Right cardiac atrium (tissue), 5 donors: ENCODE measurements around the gene MAD1L1. TPM values are rescaled to one million over a fixed set of nuclear protein-coding genes. Genes with fewer than 3 reads are reported as not detected.
A peak's percentile ranks its signal among the peaks of the same experiment; 100 is the strongest.
"Not testable (repeated sequence)": the region's sequence is repeated elsewhere in the genome, so short reads cannot be mapped to it uniquely, and the experiment has no call there.

ENCODE experiments used
- ATAC-seq, 2 donors: fragments of 200-7000 bp; cut with Tn5 transposase; one replicate each; pipeline versions ENCODE4 v1.8.0 to v1.9.1; 2020; ENCODE audit warnings: moderate library complexity in 2 of 2, mild to moderate bottlenecking in 1 of 2
- DNase-seq, 3 donors: peaks; one replicate each; pipeline ENCODE4 v3.0.0-alpha.2; 2020
- H3K27ac ChIP-seq: one replicate; pipeline ENCODE4 v1.5.1; 2013; ENCODE audit warnings: mild to moderate bottlenecking, low read length, control low read depth, moderate library complexity
- H3K27me3 ChIP-seq: one replicate; pipeline ENCODE4 v1.6.1; 2013; ENCODE audit not compliant: control insufficient read depth, insufficient read depth
- H3K4me1 ChIP-seq: one replicate; pipeline ENCODE4 v1.6.1; 2013; ENCODE audit warnings: low read length; ENCODE audit not compliant: control insufficient read depth, insufficient read depth
- H3K4me3 ChIP-seq: one replicate; pipeline ENCODE4 v1.5.1; 2013; ENCODE audit warnings: low read length, control low read depth
- H3K9me3 ChIP-seq: one replicate; pipeline ENCODE4 v1.6.1; 2013; ENCODE audit warnings: low read length; ENCODE audit not compliant: control insufficient read depth
- WGBS: extraction: QIAGEN DNeasy Blood & Tissue Kit; methylation state at CpG from one replicate; pipeline ENCODE4 v1.1.7; 2013; 5-methylcytosine and 5-hydroxymethylcytosine counted together
- intact Hi-C, 4 donors: fragments of 100-400 bp; cut with DNase I; formaldehyde crosslinking; loops; one replicate each; pipeline versions ENCODE4 v1.11.0 to v1.14.0; 2022 to 2023
- polyA plus RNA-seq: library from polyadenylated mRNA; stranded (reverse); fragments of 200-250 nt; gene quantifications from one replicate; pipeline ENCODE4 v1.2.3, GENCODE V29; 2013
- total RNA-seq, 4 donors: library from RNA; stranded (reverse); fragmentation: NEBNext Ultra II Directional; extraction: Animal tissue kit (Norgen Biotek cat#: 25700); gene quantifications; one replicate each; pipeline ENCODE4 v1.2.1, GENCODE V29; 2021
- donor health status: healthy with polysubstance abuse.
- donor health status: DM: no; HTN: yes; CAD: no.
- donor health status: DM: no; HTN: no; CAD: no.
- donor health status: DM: no; HTN: yes; CAD: no; lungs with severe emphysema.
- donor health status: DM: yes; HTN: yes; CAD: no.

MAD1L1 gene
- total and polyA plus RNA-seq, 5 donors: 15.3 to 41.0 (median 33.7) TPM

DNA sequence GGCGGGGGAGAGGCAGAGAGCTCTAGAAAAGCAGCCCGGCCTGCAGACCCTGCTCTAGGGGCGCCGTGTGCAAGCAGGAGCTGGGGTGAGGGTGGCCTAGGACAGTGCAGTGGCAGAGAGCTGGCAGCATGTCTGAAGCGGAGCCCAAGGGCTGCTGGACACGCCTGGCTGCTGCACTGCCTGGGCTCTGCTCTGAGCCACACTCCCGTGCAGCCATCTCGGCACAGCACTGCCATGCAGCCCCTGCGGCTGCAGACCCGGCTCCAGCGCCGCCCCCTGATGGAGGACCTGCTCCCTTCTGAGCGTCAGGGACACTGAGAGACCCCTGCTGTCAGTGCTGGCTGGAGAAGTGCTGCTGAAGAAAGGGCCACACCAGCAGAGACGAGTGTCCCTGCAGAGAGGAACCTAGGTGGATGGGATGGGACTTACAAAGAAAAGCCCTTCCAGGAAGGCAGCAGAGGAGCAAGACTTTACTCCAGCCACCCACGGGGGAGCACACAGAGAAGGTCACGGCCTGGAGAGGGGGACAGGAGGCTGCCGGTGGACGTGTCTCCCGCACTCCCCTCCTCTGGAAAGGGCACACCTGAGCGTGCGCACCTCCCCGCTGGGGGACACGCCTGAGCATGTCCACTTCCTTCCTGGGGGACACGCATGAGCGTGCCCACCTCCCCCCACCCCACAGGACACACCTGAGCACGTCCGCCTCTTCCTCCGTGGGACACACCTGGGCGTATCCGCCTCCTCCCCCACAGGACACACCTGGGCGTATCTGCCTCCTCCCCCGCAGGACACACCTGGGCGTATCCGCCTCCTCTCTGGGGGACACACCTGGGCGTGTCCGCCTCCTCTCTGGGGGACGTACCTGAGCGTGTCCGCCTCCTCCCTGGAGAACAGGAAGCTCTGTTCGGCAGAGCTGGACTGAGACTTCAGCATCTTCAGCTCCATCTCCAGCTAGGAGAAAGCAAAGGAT lies 252.9 kb downstream of the MAD1L1 start:
- intact Hi-C loops: no loop called here
- ATAC-seq: peak; percentile 29 to 40

DNA sequence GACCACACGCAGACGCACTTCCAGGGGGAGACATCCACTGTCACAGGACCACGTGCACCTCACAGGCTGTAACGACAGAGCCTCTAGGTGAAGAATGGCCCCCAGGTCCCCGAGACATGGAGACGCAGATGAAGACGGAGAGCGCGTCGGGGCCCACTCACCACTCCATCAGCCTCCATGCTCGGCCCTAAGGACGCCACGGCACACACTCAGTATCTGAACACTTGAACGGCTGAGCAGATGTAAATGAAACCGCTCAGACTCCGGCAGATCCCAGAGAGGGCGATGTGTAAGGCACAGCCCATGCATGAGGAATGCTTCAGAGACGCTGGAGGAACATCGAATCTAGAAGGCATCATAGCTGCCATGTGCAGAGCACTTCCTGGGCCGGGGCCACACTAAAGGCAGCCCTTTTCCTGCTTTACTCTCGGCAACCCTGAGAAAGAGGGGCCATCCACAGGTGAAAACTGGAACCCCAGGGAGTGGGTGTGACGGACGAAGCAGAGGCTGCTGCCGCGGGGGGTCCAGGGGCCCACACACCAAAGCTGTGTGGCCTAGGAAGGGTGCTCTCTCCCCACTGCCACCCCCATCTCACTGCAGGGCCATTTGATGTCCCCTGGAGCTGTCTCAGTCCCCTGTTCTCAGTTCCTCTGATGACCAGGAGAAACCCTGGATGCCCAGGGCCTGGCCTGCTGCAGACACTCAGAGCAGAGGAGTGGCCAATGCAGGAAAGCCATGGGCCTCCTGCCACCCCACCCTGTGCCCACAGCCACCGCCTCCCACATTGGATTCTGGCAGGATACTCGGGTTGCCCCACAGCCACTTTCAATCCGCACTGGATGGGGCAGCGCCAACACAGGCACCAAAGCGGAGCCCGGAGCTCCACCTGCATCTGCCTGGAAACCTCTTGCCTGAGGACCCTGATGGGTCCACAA lies 253.8 kb downstream of the MAD1L1 start:
- Histone ChIP-seq H3K4me3 (no peak overlapping the region), H3K27ac (no peak overlapping the region), H3K9me3 (no peaks in the 10 kb centered on the region), H3K4me1 (no peaks in the 10 kb centered on the region), H3K27me3 (no peaks in the 10 kb centered on the region)
- 97% methylated on average over 31 of the region's 31 CpGs for WGBS
- DNase-seq: peak in 2 of 3 donors; percentile 26 to 45
- intact Hi-C loops: no loop called here
- ATAC-seq: no peak

More for the DNA sequence above, 252.9 kb downstream of the MAD1L1 start:
- peak; percentile 10 to 49 (median 32) for DNase-seq
- Histone ChIP-seq H3K9me3 (no peaks in the 10 kb centered on the region), H3K4me1 (no peaks in the 10 kb centered on the region), H3K4me3 (no peak overlapping the region), H3K27ac (no peak overlapping the region), H3K27me3 (no peaks in the 10 kb centered on the region)
- 91% methylated on average over 40 of the region's 40 CpGs for whole genome bisulfite sequencing

- intact Hi-C loops: no loop called here
- Histone ChIP-seq H3K4me1 (no peaks in the 10 kb centered on the region), H3K27ac (no peak overlapping the region), H3K4me3 (no peak overlapping the region), H3K27me3 (no peaks in the 10 kb centered on the region), H3K9me3 (no peaks in the 10 kb centered on the region)
- DNase-seq (peak; percentile 4 to 43 (median 33)), ATAC-seq (no peak)
- WGBS: 98% methylated on average over 15 of the region's 15 CpGs
Measured at GRCh38 chr7:1977876-1978441, 254.8 kb downstream of the MAD1L1 start.

DNA sequence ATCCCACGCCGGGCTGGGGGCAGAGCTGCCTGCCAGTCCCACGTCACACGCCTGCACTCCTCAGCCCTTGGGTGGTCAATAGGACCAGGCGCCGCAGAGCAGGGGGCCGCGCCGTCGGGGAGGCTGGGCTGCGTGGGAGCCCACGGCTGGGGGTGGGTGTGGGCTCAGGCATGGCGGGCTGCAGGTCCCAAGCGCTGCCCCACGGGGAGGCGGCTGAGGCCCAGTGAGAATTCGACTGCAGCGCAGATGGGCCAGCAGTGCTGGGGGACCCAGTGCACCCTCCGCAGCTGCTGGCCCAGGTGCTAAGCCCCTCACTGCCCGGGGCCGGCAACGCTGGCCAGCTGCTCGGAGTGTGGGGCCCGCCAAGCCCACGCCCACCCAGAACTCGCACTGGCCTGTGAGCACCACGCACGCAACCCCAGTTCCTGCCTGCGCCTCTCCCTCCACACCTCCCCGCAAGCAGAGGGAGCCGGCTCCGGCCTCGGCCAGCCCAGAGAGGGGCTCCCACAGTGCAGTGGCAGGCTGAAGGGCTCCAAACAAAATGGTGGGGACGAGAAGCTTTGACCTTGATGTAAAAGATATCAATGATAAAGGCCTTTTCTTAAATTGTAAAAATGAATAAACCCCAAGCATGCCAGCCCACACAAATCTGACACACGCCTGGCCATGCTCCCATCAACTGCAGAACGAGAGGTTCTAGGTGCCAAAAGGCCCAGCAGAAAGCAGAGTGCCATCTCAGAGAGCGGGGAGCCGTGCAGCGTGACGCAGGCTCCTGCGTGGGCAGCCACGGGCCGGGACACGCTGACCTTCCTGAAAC lies 255.5 kb downstream of the MAD1L1 start:
- H3K27ac ChIP-seq: no peak overlapping the region
- no peak for ATAC-seq
- no peaks in the 10 kb centered on the region for H3K9me3 ChIP-seq
- intact Hi-C loops: no loop called here
- H3K4me3 ChIP-seq: no peak overlapping the region
- WGBS: 96% methylated on average over 44 of the region's 44 CpGs
- no peaks in the 10 kb centered on the region for H3K27me3 ChIP-seq
- no peaks in the 10 kb centered on the region for H3K4me1 ChIP-seq
- DNase-seq: peak; percentile 3 to 44 (median 30)

DNA sequence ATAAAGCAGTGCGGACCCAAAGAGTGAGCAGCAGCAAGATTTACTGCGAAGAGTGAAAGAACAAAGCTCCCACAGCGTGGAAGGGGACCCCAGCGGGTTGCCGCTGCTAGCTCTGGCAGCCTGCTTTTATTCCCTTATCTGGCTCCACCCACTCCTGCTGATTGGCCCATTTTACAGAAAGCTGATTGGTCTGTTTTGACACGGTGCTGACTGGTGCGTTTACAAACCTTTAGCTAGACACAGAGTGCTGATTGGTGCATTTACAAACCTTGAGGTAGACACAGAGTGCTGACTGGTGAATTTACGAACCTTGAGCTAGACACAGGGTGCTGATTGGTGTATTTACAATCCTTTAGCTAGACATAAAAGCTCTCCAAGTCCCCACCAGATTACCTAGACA lies 256.2 kb downstream of the MAD1L1 start:
- H3K9me3 ChIP-seq, H3K27me3 ChIP-seq, ATAC-seq, H3K4me1 ChIP-seq, H3K4me3 ChIP-seq, intact Hi-C loops, H3K27ac ChIP-seq, DNase-seq: not testable (repeated sequence)
- 96% methylated on average over 8 of the region's 8 CpGs for WGBS

DNA sequence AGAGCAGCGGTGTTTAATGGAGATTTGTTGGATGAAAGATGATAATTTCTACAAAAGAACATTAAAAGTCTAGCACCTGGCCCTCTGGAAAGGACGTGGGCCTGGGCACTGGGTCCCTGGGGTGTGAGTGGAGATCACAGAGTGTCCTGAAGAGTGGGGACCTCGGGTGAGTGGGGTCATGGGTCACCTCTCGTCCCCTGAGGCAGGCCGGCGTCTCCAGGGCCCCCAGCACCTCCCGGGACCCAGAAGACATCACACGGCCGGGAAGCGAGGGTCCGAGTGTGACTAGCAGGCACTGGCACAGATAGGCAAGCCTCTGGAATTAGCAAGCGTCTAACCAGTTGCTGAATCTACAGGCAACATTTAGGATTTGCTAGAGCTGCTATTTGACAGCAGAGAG lies 257.2 kb downstream of the MAD1L1 start:
- Histone ChIP-seq H3K27ac (no peak overlapping the region), H3K27me3 (no peaks in the 10 kb centered on the region), H3K4me3 (no peak overlapping the region), H3K9me3 (no peaks in the 10 kb centered on the region), H3K4me1 (no peaks in the 10 kb centered on the region)
- intact Hi-C loops: no loop called here
- 94% methylated on average over 12 of the region's 12 CpGs for WGBS
- ATAC-seq (no peak), DNase-seq (peak in 1 of 3 donors; percentile 37)

DNA sequence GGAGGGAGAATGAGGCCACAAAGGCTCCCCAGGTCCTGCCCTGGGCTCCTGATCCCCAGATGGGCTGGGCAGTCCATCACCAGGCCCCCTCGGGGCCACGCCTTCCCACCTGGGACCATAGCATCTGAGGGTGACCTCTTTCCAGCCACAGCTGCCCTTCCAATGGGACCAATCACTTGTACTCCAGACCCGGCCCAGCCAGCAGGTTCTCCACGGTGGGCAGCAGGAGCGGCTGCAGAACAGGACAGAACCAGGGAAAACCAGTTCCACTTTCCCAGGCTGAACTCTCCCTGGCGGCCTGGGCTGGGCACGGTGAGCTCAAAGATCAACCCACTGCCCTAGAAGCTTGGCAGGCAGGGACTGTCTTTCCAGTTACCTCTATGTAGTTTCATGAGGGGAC lies 257.6 kb downstream of the MAD1L1 start:
- no peak overlapping the region for H3K4me3 ChIP-seq
- 96% methylated on average over 7 of the region's 7 CpGs for WGBS
- DNase-seq (peak in 2 of 3 donors; percentile 26 to 32), ATAC-seq (peak in 1 of 2 donors; percentile 8)
- H3K27me3 ChIP-seq: no peaks in the 10 kb centered on the region
- H3K4me1 ChIP-seq: no peaks in the 10 kb centered on the region
- H3K27ac ChIP-seq: no peak overlapping the region
- intact Hi-C loops: no loop called here
- no peaks in the 10 kb centered on the region for H3K9me3 ChIP-seq

DNA sequence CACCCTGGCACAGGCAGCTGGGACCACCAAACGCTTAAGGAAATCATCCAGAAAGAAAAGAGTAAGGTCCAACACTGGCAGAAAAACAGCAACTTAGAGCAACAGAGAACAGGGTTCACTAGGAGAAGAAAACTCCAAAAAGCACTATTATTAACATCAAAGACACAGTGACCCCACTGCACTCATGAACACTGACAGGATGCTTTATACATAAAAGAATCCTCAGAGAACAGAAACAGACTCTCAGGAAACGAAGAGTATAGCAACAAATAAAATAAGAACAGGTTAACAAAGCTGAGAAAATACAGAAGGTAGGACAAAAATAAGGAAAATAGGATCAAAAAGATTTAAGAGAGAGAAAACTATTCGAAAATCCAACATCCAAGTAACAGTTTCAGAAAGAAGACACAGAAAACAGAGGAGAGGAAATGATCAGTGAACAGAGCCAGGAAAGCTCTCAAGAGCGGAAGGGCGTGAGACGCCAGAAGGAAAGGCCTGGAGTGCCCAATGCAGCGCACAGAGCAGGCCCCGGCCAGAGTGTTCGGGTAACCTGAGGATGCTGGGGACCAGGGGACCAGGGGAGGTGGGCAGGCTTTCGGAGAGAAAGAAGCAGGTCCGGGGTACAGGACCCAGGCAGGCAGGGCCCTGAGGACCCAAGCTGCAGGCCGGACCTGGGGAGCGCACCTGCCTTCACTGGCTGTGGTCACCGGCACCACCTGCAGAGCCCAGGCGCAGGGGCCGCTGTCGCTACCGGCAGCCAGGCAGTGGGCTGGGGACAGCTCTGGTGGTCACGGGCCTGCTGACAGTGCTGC lies 258.2 kb downstream of the MAD1L1 start:
- Histone ChIP-seq H3K9me3 (no peaks in the 10 kb centered on the region), H3K27ac (no peak overlapping the region), H3K4me1 (no peaks in the 10 kb centered on the region), H3K4me3 (no peak overlapping the region), H3K27me3 (no peaks in the 10 kb centered on the region)
- intact Hi-C loops: no loop called here
- ATAC-seq (peak in 1 of 2 donors; percentile 72), DNase-seq (peak in 2 of 3 donors; percentile 15 to 51)
- 78% methylated on average over 19 of the region's 19 CpGs for WGBS

DNA sequence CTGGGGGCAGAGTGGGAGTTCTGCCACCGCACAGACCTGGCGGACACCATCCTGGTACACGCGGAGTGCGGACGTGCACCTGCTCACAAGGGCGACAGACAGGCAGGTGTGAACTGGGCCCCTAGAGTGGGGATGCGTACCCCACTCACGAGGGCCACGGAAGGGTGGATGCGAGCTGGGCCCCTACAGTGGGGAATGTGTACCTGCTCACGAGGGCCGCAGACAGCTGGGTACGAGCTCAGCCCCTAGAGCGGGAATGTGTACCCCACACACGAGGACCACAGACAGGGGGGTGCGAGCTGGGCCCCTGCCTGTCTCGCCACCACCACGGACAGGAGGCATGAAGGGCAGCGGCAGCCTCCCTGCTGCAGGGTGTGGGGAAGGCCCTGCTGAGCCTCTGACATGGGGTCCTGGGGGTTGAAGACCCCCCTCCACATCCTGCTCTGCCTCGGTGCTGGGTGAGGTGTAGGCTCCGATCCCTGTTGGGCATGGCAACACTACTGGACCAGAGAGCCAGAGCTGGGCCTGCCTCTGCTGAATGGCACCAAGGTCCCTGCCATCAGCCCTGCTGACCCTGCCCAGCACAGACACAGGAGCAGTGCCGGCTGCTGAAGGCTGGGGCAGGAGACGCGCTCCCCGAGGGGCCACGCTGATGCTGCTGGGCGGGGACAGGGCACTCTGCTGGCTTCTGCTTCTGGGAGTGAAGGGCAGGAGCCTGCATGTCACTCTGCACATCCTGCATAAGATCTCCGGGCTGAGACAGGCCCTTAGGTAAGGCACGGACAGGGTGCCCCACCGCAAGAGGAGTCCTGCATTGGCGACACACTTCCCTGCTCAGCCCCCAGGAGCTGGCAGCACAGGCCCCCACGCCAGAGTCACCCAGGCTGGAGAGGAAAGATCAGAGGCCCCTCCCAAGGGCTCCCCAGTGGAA lies 259.2 kb downstream of the MAD1L1 start:
- peak; percentile 2 to 41 (median 38) for DNase-seq
- 90% methylated on average over 33 of the region's 33 CpGs for WGBS
- H3K9me3 ChIP-seq: no peaks in the 10 kb centered on the region
- H3K4me3 ChIP-seq: no peak overlapping the region
- intact Hi-C loops: no loop called here
- no peaks in the 10 kb centered on the region for H3K27me3 ChIP-seq
- no peak overlapping the region for H3K27ac ChIP-seq
- H3K4me1 ChIP-seq: no peaks in the 10 kb centered on the region
- peak in 1 of 2 donors; percentile 25 for ATAC-seq
